GM21786 (cell line): ENCODE measurements around the gene R3HCC1L.

Experiments used
- ATAC-seq: cut with Tn5 transposase; IDR thresholded peaks from one replicate; pipeline ENCODE4 v1.9.1; 2021; ENCODE audit not compliant: unreplicated experiment

The R3HCC1L gene

DNA sequence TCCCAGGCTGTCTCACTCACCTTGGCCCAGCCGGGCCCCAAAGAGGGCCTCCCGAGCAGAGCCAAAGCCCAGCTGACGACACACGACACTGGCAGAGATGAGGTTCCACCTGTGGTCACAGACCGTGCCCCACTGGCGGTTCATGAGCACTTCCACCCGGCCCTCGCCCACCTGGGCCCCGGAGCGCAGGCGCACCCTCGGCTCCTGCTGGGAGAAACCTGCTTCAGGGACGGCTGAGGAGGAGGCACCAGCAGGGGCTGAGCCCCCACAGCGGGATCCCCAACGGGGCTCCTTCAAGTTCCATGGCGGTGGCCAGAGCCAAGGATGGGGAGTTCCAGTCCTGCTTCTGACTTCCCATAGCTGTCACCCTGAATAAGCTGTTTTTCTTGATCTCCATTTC is 123.5 kb downstream of the R3HCC1L start:
- ATAC-seq, result no peak

DNA sequence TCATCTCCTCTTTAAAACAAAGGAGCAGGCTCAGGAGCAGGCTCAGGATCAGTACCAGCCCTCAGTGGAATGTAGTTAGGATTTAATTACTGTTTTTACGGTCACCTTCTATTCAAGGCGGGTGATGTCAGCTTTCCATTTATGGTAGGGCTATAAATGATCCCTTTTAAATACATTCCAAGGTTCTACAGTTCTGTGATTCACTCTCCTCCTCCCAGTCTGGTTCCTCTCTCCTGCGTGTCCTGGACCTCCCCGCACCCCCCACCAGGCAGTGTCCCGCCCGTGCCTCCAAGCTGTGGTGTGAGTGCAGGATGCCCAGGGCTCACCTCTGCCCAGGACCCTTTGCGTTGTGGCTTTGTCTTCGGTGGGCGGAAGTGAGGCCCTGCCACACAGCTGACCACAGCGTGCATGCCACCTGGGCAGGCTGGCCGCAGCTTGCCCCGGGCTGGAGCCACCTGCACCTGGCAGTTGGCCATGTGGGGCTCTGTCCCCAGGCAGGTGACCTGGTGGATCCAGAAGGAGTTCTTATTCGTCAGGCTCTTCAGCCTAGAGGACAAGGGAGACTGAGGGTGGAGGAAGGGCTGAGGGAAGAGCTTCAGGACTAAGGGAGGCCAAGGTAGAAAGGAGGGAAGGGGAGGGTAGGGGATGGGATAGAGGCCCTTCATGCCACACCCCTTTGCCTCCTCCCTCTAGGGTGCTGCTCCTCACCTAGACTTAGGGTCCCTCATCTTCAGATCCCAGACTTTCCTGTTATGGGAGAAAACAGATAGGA is 124.4 kb downstream of the R3HCC1L start:
- ATAC-seq, result no peak

- no peak for ATAC-seq
Measured at GRCh38 chr10:98259606-98260315, 125.3 kb downstream of the R3HCC1L start.

- ATAC-seq, result no peak
Measured at GRCh38 chr10:98260350-98260749, 125.9 kb downstream of the R3HCC1L start.

GRCh38 chr10:98260752-98261151 is 126.3 kb downstream of the R3HCC1L start:
- no peak for ATAC-seq

DNA sequence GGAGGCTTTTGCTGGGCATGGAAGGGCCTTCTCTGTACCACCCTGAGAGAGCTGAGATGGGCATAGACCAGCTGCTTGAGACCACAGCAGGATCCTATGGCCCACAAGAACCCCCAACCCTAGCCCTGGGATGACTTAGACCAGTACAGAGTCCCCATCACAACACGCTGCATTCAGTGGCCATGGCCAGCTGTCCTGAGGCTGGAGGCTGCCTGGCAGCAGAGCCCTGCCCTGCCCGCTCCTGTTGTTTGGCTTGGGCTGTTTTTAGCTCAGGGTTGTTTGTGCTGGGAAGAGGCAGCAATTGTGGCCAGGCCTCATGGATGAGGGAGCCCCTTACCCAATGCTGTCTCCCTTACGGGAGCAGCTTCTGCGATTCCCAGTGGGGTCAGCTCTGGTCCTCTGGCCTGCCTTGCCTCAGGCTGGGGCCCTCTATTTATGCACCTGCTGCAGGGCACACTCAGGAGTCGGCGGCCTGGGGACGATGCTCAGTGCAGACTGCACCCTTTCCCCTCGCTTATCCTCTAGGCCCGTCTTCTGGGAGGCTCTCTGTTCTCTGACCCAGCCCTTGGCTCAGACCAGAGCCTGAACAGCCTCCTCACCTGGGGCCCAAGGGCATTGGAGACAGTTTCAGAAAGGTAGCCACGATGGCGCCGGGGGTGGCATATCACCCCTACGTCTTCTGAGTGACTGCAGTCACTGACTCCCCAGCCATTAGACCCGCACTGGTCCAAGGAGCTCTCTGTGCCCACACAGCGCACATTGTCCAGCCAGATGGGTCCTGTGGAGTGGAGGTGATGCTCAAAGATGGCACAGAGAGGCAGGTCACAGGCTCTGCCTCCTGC is 127.2 kb downstream of the R3HCC1L start:
- ATAC-seq, result no peak

GRCh38 chr10:98262571-98262970 is 128.1 kb downstream of the R3HCC1L start:
- ATAC-seq, result no peak

DNA sequence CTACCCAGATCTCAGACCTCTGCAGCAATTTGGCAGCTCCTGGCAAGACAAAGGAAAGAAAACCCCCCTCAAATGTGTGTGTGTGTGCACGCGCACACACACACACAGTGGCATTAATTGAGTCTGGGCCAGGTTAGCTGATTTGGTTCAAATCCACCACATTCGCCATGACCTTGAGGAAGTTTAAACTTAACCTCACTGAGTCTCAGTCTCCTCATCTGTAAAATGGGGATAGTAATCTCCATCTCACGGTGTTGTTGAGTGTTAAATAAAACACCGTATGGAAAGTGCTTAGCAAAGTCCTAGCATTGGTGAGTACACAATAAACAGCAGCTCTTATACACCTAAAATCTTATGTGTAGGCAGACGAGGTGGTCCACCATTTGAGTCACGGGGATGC is 128.6 kb downstream of the R3HCC1L start:
- ATAC-seq, result no peak

GRCh38 chr10:98264378-98265065 is 130.1 kb downstream of the R3HCC1L start:
- ATAC-seq, result no peak

GRCh38 chr10:98265403-98266378 is 131.2 kb downstream of the R3HCC1L start:
- no peak for ATAC-seq

DNA sequence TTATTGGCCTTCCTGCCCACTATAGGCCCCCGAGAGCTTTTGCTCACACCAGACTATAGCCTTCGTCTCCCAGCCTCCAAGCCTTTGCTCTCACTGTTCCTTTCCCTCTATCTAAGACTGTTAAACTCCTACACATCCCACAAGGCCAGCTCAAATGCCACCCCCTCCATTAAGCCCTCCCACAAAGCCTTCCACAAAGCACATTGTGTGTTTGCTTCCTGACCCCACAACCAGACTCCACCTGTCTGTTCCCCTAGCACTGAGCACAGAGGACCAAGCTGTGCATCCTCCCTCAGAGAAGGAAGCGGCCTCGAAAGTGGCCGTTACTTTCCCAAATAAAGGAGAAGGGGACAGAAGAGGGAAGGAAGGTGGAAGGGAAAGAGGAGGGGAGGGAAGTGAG is 132.2 kb downstream of the R3HCC1L start:
- ATAC-seq, result no peak

DNA sequence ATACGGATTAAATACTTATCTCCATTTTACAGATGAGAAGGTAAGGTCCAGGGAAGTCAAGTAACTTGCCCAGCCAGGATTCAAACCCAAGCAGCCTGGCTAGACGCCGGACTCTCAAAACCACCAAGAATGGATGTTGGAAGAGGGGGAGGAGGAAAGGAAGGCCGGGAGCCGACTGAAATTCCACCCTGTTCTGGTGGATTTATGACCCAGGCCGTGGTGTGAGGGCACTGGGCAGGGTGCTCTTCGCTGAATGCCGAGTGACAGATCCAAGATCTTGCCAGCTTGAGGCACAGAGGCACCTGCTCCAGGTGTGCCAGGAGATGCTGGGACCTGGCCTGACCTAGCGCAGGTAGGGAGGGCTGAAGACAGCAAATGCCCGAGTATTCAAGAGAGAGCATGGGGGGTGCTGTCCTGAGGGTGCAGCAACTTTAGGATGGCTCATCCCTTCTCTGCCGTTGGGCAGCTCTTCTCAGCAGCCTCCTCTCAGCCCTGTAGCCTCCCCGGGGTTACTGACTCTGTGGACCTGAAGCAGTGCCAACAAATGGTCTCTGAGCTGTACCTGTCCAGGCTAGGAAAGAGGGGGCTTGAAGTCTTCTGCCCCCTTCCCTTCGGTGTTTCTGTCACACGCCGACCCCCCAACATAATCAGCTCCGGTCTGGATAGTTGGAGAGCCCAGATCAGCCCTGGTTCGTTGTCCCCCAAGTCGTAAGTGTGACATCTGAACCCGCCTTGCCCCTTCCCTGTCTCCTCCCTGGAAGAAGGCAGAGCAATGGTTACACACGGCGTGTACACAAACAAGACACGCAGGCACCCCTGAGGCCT is 132.8 kb downstream of the R3HCC1L start:
- ATAC-seq, result no peak

- ATAC-seq, result no peak
Measured at GRCh38 chr10:98267894-98268693, 133.6 kb downstream of the R3HCC1L start, which contains the start of gene LOXL4. Gene LOXL4 (minus strand): TSS chr10:98268194. CDS start chr10:98263019, 5,175 bp downstream.

DNA sequence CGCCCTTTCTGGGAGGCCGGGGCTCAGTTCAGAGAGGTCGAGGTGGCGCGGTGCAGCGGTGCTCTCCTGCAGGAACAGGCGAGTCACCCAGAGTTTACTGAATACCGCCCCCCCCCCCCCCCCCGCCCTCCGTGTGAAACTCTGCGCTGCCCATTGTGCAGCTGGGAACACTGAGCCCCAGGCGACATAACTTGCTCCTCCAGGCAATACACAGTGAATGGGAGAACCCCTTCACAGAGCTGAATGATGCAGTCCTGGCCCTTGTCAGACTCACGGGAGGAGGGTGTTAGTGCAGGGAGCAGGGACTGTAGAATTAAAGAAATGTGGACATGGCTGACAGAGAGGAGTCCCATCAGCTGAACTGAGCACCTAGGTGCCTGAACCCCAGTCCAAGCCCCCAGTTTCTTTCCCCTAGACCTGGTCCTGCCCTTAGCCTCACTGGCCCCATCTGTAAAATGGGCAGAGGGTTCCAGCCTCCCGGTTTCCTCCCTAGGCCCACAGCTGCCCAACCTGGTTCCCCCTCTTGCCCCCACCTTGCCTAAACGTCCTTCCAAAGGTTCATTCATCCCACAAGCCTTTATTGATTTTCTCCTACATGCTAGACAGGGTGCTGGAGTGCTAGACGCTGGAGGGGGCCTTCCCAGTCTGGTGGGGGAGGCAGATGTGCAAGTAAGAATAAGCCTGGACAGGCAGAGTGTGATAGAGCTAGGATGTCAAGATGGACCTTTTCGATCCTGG is 134.4 kb downstream of the R3HCC1L start:
- ATAC-seq, result no peak

DNA sequence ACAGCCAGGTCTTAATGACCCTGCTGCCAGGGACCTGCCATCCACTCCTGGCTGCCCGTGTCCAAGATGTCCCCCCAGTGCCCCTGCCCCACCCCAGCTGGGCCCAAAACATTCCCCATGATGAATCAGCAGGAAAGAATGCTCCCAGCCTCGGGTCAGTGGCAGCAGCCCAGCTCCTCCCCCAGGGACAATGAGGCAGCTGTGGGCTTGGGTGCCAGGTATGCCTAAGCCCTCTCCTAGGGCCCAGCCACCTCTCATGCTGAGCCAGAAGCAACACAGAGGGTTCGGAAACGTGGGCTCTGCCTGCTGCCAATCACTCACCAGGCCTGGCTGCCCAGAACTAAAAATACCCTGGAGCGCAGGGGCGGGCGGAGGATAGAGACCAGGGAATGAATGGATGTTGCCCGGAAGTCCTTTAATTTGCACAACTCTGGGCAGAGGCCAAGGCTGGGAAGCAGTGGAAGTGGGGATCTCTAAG is 135.0 kb downstream of the R3HCC1L start:
- ATAC-seq, result no peak

DNA sequence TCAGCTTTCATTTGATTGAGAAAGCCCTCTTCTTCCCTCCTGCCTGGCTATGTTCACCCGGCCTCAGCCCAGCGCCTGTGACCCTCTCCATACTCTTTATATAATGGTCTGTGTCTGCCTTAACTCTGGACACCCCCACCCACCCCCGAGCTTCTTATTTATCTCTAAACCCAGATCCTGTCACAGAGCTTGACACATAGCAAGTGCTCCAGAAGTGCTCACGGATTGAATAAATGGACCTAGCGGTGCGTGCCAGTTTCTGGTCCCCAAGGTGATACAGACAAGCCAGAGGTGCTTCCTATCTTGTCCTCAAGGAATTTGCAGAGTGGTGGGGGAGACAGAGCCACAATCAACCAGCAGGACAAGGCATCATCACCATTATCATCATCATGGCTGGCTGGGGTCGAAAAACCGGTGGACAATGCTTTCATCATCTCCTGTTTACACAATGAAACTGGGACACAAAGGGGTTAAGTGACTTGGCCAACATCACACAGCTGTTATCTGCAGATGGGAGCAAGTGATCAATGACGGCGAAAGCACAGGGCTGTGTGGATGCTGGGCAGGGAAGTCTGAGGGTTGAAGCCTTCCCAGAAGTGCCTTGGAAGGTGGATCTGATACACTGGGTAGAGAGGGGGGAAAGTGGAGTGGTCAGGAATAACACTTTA is 135.8 kb downstream of the R3HCC1L start:
- ATAC-seq, result no peak

DNA sequence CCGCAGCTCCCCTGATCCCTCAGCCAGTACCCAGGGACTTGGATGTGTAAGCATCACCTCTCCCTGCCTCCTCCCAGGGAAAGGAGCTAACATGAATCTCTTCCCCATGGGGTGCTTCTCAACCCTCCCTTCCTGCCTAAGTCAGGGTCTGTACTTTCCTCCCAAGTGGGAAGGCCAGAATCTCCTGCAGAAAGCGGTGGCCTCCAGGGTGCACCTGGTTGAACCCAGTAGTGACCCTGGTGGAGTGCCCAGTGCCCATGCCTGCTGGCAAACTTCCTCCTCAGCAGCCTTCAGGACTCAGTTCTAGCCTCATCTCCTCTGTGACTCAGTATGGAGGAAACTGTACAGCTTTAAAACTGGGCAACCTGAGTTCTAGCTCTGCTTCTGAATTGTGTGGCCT is 136.3 kb downstream of the R3HCC1L start:
- ATAC-seq, result no peak
